HG03565 (cell line): Measurements from ENCODE around the gene MAML3.
A peak's percentile ranks its signal among the peaks of the same experiment; 100 is the strongest.
"Not testable (repeated sequence)": the region's sequence is repeated elsewhere in the genome, so short reads cannot be mapped to it uniquely, and the experiment has no call there.

Source experiments
- ATAC-seq: cut with Tn5 transposase; IDR thresholded peaks from one replicate; pipeline ENCODE4 v1.9.1; 2021; ENCODE audit warnings: mild to moderate bottlenecking, moderate library complexity; ENCODE audit not compliant: unreplicated experiment

MAML3 gene

GRCh38 chr4:139711461-139711860 lies 442.5 kb downstream of the MAML3 start:
- no peak for ATAC-seq

- no peak for ATAC-seq
These were observed 443.9 kb downstream of the MAML3 start for GRCh38 chr4:139710073-139710472.

GRCh38 chr4:139709660-139710059 lies 444.3 kb downstream of the MAML3 start:
- ATAC-seq = no peak

GRCh38 chr4:139704915-139705485 lies 449.0 kb downstream of the MAML3 start:
- no peak for ATAC-seq

- ATAC-seq = peak; percentile 67
These were observed 453.4 kb downstream of the MAML3 start for GRCh38 chr4:139700568-139700967.

- ATAC-seq = not testable (repeated sequence)
These were observed 455.6 kb downstream of the MAML3 start for GRCh38 chr4:139698167-139698925.

GRCh38 chr4:139696491-139696890 lies 457.5 kb downstream of the MAML3 start:
- ATAC-seq = no peak

- ATAC-seq = no peak
These were observed 459.4 kb downstream of the MAML3 start for GRCh38 chr4:139694522-139695107.

GRCh38 chr4:139692309-139693012 lies 461.5 kb downstream of the MAML3 start:
- ATAC-seq = no peak

GRCh38 chr4:139690419-139690818 lies 463.6 kb downstream of the MAML3 start:
- no peak for ATAC-seq

- ATAC-seq = no peak
These were observed 464.8 kb downstream of the MAML3 start for GRCh38 chr4:139689093-139689722.

GRCh38 chr4:139686988-139687387 lies 467.0 kb downstream of the MAML3 start:
- no peak for ATAC-seq

GRCh38 chr4:139686130-139686529 lies 467.9 kb downstream of the MAML3 start:
- no peak for ATAC-seq

- ATAC-seq = no peak
These were observed 468.8 kb downstream of the MAML3 start for GRCh38 chr4:139685180-139685579.

GRCh38 chr4:139684351-139684750 lies 469.6 kb downstream of the MAML3 start:
- ATAC-seq = no peak

GRCh38 chr4:139682741-139683151 lies 471.2 kb downstream of the MAML3 start:
- no peak for ATAC-seq

- ATAC-seq = no peak
These were observed 471.7 kb downstream of the MAML3 start for GRCh38 chr4:139682309-139682708.

GRCh38 chr4:139676913-139677585 lies 476.9 kb downstream of the MAML3 start:
- no peak for ATAC-seq

- no peak for ATAC-seq
These were observed 477.6 kb downstream of the MAML3 start for GRCh38 chr4:139676365-139676764.

- no peak for ATAC-seq
These were observed 478.3 kb downstream of the MAML3 start for GRCh38 chr4:139675651-139676050.
